HL-60 (cell line): Measurements from ENCODE around the gene SARNP.

ENCODE experiments used
- DNase-seq, 2 experiments: peaks; one replicate each; pipeline ENCODE4 v3.0.0-alpha.2; 2010 to 2020; ENCODE audit warnings: low read depth in 1 of 2, low spot score in 1 of 2
- H3K27ac ChIP-seq: fragments of 250-450 bp; sonication (Bioruptor Pico); replicated peaks from 2 replicates; pipeline ENCODE4 v1.5.1; 2020; ENCODE audit warnings: mild to moderate bottlenecking, moderate library complexity
- H3K27me3 ChIP-seq: fragments of 250-450 bp; sonication (Bioruptor Pico); 2 replicates; pipeline ENCODE4 v1.5.1; 2021; ENCODE audit warnings: mild to moderate bottlenecking, moderate library complexity; ENCODE audit not compliant: insufficient read depth, poor library complexity, severe bottlenecking
- H3K4me3 ChIP-seq: replicated peaks from 2 replicates; pipeline ENCODE4 v1.5.1; 2011; ENCODE audit warnings: mild to moderate bottlenecking, control low read depth, low read length; ENCODE audit not compliant: insufficient read depth
- GABPA ChIP-seq: IDR thresholded peaks from 2 replicates; pipeline ENCODE4 v1.6.1; 2012; ENCODE audit warnings: low read depth
- POLR2AphosphoS5 ChIP-seq: IDR thresholded peaks from 2 replicates; pipeline ENCODE4 v1.6.1; 2012; ENCODE audit warnings: low read depth
- SPI1 ChIP-seq: IDR thresholded peaks from 2 replicates; pipeline ENCODE4 v1.6.1; 2012; ENCODE audit warnings: low read depth, mild to moderate bottlenecking, borderline replicate concordance
- TF ChIP-seq, protein P1 (sequence below): IDR thresholded peaks from one replicate; pipeline ENCODE4 v1.5.1; 2011; ENCODE audit warnings: low read length, control low read depth, inconsistent platforms; ENCODE audit not compliant: insufficient read depth
- TF ChIP-seq, protein P2 (sequence below): IDR thresholded peaks from 2 replicates; pipeline ENCODE4 v1.6.1; 2012; ENCODE audit warnings: low read depth; ENCODE audit not compliant: insufficient replicate concordance

The SARNP gene

DNA sequence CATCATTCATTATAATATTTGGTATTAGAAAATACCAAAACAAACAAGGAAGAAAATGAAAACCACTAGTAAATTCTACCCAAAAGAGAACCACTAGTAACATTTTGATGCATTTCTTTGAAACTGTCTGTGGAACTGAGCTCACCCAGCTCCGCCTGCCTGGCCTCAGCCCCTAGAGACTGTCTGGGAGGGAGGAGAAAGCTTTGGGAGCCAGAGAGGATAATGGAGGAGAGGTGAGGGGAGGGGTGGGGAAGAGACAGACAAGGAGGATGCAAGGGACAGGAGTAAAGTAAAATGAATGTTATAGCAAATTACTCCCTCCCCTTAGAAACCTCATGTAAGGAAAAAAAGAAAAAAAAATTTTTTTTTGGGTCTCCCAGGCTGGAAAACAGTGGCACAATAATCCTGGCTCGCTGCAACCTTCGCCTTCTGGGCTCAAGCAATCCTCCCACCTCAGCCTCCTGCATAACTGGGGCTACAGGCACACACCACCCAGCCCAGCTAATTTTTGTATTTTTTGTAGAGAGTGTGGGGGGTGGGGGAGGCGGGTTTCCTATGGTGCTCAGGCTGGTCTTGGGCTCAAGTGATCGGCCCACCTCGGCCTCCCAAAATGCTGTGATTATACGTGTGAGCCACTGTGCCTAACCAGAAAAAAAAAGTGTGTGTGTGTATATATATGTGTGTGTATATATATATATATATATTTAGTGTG lies 28.4 kb upstream of the SARNP start:
- TF ChIP-seq POLR2AphosphoS5 (no peak), SPI1 (no peak), GABPA (no peak)
- TF ChIP-seq, protein P1, sequence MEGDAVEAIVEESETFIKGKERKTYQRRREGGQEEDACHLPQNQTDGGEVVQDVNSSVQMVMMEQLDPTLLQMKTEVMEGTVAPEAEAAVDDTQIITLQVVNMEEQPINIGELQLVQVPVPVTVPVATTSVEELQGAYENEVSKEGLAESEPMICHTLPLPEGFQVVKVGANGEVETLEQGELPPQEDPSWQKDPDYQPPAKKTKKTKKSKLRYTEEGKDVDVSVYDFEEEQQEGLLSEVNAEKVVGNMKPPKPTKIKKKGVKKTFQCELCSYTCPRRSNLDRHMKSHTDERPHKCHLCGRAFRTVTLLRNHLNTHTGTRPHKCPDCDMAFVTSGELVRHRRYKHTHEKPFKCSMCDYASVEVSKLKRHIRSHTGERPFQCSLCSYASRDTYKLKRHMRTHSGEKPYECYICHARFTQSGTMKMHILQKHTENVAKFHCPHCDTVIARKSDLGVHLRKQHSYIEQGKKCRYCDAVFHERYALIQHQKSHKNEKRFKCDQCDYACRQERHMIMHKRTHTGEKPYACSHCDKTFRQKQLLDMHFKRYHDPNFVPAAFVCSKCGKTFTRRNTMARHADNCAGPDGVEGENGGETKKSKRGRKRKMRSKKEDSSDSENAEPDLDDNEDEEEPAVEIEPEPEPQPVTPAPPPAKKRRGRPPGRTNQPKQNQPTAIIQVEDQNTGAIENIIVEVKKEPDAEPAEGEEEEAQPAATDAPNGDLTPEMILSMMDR = no peak
- TF ChIP-seq, protein P2, sequence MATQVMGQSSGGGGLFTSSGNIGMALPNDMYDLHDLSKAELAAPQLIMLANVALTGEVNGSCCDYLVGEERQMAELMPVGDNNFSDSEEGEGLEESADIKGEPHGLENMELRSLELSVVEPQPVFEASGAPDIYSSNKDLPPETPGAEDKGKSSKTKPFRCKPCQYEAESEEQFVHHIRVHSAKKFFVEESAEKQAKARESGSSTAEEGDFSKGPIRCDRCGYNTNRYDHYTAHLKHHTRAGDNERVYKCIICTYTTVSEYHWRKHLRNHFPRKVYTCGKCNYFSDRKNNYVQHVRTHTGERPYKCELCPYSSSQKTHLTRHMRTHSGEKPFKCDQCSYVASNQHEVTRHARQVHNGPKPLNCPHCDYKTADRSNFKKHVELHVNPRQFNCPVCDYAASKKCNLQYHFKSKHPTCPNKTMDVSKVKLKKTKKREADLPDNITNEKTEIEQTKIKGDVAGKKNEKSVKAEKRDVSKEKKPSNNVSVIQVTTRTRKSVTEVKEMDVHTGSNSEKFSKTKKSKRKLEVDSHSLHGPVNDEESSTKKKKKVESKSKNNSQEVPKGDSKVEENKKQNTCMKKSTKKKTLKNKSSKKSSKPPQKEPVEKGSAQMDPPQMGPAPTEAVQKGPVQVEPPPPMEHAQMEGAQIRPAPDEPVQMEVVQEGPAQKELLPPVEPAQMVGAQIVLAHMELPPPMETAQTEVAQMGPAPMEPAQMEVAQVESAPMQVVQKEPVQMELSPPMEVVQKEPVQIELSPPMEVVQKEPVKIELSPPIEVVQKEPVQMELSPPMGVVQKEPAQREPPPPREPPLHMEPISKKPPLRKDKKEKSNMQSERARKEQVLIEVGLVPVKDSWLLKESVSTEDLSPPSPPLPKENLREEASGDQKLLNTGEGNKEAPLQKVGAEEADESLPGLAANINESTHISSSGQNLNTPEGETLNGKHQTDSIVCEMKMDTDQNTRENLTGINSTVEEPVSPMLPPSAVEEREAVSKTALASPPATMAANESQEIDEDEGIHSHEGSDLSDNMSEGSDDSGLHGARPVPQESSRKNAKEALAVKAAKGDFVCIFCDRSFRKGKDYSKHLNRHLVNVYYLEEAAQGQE = no peak
- Histone ChIP-seq H3K27ac (no peak overlapping the region), H3K4me3 (no peak overlapping the region), H3K27me3 (no peaks in the 10 kb centered on the region)
- no peak for DNase-seq

DNA sequence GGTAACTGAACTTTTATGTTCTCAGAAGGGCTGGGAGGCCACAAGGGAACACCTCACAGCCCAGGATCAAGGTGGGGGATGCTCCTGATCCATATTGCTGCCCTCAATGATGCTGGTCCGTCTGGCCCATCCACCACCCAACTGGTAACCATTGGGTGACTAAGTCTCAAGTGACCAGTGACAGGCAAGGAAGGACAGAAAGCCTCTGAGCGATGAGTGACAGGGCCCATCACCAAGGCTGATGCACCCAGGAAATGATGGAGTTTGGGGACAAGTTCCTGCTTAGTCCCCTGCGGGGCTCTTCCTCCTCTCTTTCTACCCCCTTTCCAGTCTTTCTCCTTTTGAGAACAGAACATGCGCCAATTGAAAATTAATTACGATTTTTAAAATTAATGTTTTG lies 27.8 kb upstream of the SARNP start:
- DNase-seq = no peak
- H3K27ac ChIP-seq = no peak overlapping the region
- no peak overlapping the region for H3K4me3 ChIP-seq
- H3K27me3 ChIP-seq = no peaks in the 10 kb centered on the region
- no peak for TF ChIP-seq SPI1
- TF ChIP-seq GABPA = no peak
- TF ChIP-seq, protein P1 = no peak
- TF ChIP-seq POLR2AphosphoS5 = no peak
- TF ChIP-seq, protein P2 = no peak

DNA sequence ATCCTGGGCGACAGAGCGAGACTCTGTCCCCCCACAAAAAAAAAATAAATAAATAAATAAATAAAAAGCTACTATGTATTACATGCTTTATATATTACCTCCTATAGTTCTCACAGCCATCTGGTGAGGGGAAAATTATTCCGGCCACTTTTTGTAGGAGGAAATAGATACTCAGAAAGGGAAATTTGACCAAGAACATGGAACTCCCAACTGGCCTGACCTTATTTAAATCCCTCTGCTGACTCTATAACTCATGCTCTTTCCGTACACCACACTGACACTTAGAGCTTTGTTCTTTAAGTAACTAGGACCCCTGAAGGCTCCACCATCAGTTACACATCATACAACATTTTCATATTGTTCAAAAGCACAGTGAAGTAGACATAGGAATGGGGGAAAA lies 27.4 kb upstream of the SARNP start:
- no peak for DNase-seq
- Histone ChIP-seq H3K27ac (no peak overlapping the region), H3K4me3 (no peak overlapping the region), H3K27me3 (no peaks in the 10 kb centered on the region)
- TF ChIP-seq GABPA (no peak), SPI1 (no peak), POLR2AphosphoS5 (no peak)
- TF ChIP-seq, protein P2 = no peak
- TF ChIP-seq, protein P1 = no peak
